Left forelimb (tissue), 1 donor: ENCODE measurements around the gene SLC37A1.
"Not testable (repeated sequence)": the region's sequence is repeated elsewhere in the genome, so short reads cannot be mapped to it uniquely, and the experiment has no call there.

Experiments
- DNase-seq: peaks from one replicate; pipeline ENCODE4 v3.0.0-alpha.2; 2018; ENCODE audit warnings: low spot score

Gene SLC37A1

DNA sequence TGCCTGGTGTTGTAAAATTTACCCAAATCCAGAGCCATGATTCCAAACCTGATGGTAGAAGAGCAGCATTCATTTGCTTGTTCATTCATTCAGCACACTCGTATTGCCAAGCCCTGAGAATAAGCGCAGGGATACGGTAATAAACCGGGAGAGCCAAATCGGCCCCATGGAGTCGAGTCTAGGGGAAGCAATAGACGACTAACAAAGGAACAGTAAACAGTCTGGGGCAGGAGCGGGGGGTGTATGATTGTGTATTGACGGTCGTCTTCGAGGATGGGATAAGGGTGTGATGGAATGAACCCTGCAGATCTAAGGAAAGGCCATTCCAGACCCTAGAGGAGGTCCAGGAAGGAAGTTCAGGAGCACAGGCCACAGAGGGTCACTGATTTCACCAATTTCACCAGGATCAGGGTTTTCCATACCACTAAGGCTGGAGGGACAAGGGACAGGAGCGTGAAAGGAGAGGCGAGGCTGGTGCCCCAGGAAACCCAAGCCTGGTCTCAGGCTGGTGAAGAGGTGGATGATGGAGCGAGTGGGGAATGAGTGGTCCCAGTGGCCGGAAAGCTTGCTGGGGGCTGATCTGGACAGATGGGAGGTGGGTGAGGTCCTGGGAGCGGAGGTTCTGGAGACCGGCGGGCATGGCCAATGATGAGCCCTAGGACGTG, 78.6 kb downstream of the SLC37A1 start:
- no peak for DNase-seq

DNA sequence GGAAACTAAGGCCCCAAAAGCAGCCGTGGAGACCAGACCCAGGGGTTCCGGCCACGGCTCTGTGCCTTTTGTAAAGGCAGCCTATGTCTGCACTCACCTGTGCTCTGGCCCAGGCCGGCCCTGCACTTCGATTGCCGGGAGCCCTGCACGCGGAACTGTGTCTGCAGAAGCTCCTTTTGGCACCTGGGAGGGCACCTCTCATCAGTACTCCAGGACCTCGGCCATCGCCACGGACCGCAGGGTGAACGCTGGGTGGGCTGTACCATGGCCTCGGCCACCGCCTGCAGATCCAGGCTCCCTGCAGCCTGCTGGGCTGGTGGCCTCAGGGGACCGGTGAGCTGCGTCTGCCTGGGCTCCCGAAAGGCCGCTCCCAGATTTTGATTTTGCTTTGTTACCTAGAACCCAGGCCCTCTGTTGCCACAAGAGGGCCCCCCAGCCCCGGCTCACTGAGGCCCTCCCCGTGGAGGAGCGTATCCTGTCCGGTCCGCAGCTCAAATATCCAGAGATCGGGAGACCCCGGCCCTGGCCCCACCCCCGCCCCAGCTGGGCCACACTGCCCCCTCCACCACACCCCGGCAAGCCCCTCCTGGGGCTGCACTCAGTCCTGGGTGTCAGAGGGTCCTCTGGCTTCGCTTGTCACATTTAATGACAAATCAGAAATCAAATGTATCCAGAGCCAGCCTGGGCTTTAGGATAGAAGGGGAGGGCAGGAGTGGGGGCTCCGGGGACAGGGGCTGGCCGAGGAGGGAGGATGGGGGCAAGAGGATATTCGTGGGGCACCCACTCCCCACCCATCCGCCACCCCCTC, 79.6 kb downstream of the SLC37A1 start:
- peak; percentile 86 for DNase-seq

DNA sequence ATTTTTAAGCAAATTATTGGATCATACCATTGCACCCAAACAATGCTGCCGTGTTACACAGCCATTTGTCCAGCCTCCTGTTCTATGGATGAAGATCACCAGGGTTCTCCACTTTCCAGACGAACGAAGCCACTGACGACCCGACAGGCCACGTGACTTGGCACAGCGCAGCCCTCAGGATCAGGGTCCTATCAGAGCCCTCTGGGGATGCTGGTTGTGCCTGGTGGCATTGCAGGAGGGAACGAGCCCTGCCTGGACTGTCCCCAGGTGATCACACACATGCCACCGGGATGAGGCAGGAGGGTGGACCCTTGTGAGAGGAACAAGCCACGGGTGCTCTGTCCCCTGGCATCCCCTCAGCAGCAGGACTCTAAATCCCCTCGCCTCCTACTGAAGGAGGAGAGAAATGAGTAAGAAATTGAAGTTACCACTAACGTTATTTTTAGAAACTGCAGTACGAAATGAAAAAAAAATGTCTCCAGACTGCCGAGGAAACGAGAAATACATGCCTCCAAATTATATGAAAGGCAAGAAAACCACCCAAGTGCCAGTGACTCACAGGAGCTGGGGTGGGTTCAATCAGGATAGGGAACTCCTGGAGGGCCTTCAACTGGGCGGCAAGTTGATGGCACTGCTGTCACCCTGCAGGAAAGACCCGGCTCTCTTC, 81.1 kb downstream of the SLC37A1 start:
- DNase-seq = no peak

DNA sequence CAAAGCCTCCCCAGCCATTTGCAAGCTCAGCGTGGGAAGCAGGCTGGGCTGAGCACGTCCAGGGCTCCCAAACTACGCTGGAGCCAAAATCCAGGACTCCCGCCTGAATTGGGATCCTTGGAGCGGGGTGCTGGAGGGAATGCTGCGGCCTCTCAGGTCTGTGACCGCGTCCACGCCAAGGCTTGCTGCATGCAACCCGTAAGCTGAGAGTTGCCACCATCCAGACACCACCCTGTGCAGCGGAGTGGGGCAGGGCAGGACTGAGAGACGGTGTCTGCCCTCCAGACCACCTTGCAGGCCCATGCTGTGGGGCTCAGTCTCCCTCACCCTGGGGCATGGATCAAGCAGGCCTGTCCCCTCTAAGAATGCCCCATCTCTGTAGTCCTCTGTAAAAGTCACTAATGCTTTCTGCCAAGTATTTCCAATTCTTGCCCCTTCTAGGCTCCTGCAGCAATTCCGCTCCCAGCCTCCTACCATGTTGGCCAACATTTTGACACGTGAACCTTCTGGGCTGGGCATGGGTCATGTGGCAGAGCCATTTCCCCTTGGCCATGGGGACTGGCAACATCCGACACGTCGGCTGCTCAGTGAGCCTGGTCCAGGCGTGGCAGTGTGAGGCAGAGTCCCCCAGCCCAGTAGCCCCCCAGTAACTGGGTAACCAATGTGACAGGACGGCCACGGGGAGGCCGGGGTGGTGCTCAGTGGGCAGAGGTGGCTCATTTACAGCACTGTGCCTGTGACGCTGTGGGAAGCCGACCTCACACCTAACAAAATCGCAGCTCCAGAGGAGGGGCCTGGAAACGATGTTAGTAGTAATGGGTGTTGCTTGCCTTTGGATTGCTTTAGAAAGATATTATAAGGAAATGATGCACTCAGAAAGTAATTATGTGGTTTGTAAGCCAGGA, 81.9 kb downstream of the SLC37A1 start:
- no peak for DNase-seq

DNA sequence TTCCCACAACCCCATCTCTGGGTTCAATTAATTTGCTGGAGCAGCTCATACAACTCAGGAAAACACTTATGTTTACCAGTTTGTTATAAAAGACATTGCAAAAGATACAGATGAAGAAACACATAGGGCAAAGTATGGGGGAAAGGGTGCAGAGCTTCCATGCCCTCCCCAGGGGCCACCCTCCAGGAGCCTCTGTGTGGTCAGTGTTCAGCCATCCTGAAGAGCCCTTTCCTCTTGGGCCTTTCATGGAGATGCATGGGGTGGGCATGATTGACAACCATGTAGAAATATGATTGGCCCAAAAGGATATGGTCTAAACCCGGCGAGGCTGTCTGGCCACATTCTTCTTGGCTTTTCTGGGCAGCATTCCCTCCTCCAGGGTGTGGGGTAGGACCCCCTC, 83.0 kb downstream of the SLC37A1 start:
- DNase-seq = no peak

DNA sequence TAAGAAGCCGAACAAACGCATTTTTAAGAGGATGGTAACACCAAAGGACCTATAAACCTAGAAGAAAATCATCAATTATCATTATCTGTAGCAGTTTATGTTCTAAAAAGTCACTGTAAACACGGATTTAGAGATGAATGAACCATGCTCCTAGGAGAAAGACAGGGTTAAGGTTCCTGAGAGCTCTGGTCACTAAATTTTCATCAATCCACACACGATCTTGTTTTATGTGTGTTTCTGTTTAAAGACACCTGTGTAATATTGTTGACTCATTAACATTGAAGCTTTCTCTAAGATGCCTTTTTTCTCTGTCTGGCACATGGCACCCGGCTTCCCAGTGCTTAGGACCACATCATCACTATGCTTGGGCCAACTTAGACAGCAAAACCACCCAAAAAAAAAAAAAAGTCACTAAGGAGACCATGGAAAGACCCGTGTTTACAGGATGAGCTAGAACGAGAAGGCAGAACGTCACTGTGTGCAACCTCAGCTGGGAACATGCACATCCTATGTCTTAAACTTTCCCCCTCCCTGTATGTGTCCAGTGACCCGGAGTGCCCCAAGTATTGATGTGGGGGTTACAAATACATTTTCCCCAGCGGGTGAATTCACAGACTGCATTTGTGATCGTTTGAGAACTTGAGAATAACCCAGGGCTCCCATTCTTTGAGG, 84.0 kb downstream of the SLC37A1 start:
- DNase-seq = no peak

DNA sequence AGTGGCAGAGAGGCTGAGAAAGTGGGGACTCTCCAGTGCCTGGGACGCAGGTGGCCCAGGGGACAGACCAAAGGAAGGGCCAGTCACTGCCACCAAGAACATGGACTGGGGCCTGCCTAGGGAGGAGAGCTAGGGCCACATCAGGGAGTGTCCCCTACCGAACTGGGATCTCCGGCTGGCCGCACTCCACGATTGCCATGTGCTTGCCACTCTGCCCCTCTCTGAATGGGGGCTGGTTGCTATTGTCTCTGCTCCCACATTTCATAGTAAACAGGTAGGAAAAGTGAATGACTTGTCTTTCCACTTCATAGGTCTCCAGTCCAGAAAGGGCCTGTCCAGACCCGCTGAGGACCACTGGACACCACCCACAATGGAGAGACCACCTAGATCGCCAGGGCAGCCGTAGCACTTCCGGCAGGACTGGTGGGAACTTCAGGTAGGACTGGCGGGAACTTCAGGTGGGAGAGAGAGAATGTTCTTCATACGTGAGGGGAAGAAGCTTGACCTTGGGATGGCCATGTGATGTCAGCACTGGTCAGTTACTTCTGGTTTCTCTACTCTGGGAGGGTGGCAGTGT, 84.6 kb downstream of the SLC37A1 start:
- no peak for DNase-seq

DNA sequence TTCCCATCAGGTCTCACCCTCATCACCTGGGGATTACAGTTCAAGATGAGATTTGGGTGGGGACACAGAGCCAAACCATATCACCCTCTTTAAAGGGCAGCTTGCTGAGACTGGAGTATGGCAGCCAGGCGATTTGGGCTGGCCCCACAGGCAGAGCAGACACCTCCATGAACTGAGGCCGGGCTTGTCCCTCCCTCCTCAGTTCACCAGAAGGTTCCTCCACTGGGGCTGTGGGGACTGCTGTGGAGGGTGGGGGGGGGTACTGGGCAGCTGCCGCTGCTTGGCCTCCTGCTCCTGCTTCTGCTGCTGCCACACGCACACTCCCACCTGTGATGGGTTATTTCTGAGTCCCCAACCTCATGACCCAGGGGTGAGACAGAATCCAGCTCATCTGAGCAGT, 85.8 kb downstream of the SLC37A1 start:
- no peak for DNase-seq

DNA sequence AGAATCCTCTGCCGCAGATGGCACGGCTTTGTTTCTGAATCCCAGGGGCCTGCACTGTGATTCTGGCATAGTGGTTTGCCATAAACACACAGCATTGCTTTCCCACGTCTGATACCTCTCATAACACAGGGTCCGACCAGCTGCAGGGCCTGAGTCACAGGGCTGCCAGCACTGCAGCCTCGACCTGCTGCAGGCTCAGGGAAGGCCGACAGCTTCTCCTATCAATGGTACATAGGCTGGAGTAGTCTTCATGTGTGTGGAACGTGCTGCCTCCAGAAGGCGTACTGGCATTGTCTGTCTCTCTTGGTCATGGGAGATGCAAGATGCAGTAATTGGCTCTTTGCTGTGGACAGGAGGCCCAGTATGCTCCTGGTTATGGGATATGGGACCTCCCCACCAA, 86.3 kb downstream of the SLC37A1 start:
- no peak for DNase-seq

DNA sequence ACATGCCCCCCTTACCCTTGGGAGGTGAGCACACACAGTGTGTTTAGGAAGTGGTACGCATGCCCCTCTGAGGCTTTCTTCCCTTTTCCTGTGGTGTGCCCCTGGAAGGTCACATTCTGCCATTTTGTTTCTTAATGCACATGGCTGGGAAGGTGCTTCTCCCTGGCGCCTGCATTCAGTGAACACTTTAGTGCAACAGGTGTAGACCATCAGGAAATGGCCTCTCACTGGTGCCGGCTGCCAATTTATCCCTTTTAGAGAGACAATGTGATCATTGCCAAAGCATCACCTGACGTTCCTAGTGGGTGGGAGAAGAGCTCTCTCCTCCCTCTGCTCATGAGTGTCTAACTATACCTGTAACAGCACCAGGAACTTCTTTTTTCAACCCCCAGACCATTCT, 88.0 kb downstream of the SLC37A1 start:
- DNase-seq = no peak

DNA sequence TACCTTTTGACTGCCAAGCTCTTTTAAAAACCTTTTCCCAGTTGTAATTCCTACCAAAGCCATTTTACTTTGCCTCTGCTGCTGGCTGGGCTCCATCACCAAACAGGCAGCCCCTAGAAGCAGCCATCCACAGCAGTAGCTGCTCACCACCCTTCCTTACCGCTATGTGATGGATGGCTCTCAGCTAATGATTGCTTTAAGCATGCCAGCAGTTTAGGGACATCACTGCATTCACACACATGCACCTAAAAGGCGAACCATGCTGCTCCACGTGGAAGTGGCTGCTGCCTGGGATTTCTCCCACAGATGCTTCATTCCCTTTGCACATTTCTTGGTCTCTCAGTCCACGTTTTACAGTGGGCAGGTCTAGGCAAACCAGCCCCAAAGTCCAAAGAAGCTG, 93.5 kb downstream of the SLC37A1 start:
- DNase-seq = peak; percentile 33

DNA sequence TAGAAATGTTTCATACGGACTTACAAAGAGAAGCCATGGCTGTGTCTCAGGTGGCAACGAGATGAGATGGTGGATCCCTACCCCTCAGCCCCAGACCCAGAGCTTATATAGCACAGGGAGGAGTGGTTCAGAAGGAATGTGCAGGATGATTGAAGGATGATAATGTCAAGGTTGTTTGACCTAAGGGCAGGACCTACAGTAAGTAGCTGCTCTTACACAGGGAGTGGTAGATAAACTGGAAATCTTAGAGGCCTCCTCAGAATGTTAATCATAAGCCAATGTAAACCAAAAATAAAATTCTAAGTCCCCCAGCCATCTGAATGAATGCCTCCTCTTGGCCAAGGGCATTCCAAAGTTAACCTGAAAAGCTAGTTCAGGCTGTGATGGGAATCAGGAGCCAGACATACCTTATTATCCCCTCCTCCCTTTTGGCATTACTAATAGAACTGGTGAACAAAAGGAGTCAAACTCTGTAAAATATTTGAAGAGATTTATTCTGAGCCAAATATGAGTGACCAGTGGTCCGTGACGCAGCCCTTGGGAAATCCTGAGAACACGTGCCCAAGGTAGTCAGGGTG, 94.0 kb downstream of the SLC37A1 start:
- DNase-seq = no peak

DNA sequence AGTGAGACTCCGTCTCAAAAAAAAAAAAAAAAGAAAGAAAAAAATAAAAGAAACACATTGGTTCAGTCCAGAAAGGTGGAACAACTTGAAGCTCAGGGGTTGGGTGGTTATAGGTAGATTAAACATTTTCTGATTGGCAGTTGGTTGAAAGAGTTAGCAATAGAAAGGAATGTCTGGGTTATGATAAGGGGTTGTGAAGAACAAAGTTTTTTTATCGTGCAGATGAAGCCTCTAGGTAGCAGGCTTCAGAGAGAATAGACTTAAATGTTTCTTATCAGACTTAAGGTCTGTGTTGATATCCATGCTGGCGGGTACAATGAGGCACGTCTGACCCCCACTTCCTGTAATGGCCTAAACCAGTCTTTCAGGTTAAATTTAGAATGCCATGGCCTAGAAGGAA, 94.8 kb downstream of the SLC37A1 start:
- no peak for DNase-seq

DNA sequence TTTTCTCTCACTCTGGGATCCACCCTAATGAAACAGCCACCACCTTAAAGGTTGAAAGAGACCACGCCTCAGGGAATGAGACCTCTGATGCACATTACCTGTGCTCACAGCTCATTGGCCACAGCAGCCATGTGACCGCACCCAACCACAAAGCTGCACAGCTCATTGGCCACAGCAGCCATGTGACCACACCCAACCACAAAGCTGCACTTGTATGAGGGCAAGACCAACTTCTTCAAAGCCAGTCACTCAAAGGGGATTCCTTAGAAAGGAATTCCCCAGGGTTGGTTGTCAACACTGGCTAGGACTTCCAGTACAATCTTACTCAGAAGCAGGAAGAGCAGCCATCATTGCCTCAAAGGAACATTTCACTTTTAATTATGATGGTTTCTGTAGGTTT, 96.2 kb downstream of the SLC37A1 start:
- DNase-seq = no peak

DNA sequence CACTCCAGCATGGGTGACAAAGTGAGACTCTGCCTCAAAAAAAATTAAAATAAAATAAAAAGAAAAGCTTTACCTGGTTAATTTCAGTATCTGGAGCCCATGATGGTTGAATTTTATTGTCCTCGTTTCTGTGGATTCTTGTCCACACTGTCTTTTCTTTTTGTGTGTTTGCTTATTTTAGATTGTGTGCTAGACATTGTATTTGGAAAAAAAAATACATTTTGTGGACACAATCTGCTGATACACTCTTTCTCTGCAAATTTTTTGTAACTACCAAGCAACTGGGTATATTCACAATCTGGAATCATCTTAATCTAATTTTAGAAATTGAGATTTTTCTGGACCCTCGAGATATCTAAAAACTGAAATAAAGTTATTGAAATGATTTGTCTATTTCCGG, 98.2 kb downstream of the SLC37A1 start:
- no peak for DNase-seq

DNA sequence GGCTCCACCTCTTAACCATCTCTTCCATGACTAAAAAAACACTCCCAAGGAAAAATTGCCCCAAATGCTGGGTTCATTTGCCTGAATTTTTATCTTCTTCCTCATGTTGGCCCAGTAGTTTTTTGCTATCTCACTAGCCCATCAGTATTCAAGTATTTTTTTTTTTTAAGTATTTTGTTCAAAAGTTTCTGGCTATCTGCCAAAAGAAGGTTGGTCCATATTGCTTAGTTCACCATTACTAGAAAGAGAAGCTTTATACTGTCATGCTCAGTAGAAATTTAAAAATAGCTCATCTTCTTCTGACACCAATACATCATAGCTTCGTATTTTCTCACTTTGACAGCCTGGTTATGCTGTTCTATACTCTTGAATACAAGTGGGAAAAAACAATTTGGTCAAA, 98.7 kb downstream of the SLC37A1 start:
- no peak for DNase-seq

DNA sequence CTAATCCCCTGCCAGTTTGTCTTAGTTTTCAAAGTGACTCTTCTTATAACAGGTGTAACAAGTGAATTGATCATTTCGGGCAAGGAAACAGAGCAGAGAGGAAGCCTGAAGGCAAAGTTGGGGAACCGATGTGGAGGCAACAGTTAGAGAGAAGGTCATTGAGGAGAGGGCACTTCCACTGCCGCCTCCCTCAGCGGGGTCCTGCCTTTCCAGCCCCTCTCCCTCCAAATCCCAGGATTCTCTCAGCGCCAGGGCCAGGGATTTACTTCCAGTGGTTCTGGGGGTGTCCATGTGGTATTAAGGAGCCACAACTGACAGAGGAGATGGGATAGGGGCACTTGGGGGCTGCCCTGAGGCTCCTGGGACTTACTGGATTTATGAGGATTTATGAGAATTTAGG, 100.1 kb downstream of the SLC37A1 start:
- DNase-seq = peak; percentile 41

DNA sequence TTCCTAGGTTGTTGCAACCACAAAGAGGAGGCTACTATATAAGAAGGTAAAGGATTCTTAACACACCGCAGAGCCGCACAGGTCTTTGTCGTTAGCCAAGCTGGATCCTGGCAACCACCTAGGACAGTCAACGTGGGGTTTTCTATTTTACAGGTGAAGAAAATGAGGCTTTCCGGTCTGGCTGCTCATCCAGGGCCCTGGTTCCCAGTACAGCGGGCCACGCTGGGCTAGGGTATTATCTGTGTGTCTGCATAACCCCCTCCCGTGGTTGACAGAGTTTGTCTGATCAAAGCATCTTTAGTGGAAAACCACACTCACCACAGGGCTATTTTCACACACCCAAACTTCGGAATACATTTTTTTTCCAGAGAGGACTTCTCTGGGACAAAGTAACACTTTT, 100.7 kb downstream of the SLC37A1 start:
- DNase-seq = peak; percentile 25

DNA sequence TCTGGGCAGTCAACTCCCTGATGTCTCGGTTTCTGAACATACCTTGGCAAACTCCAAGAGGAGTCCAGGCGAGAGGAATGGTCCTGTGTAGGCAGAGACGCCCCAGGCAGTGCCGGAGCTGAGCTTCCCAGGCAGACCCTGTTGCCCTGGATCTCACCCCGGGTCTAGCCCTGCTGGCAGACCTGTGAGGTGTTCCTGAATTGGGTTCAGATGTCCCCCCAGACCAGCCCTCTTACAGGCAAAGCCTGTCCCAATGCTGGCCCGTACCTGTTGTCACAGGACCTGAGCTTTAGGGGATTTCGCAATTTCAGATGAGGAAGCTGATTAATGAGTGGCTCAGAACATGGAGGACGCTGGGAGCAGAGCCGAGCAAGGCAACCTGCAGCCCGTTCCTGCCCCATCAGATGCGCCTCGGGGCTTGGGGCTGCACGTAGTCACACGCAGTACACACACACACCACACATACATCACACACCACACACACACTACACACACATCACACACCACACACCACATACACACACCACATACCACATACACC, 101.2 kb downstream of the SLC37A1 start:
- DNase-seq = peak; percentile 63

DNA sequence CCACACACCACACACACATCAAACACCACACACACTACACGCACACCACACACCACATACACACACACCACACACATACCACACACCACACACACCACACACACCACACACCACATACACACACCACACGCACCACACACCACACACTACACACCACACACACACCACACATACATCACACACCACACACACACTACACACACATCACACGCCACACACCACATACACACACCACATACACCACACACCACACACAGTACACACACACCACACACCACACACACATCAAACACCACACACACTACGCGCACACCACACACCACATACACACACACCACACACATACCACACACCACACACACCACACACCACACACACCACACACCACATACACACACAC, 101.7 kb downstream of the SLC37A1 start:
- DNase-seq = not testable (repeated sequence)

DNA sequence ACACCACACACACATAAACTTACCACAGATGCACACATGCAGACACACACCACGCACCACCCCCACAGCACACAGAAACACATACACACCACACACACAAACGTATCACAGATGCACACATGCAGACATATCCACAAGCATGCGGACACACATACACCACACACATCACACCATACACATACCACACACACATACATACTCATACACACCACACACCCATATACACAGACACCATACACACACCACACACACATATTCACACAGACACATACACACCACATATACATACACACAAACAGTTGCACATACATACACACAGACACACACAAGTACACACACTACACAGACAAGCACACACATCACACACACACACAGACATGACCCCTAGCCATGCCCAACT, 102.3 kb downstream of the SLC37A1 start:
- DNase-seq = peak; percentile 34
